Activated naive CD4-positive, alpha-beta T cell treated with anti-CD3 and anti-CD28 coated beads for 36 hours (primary cell): ENCODE measurements around the gene NLRX1. TPM values are rescaled to one million over a fixed set of nuclear protein-coding genes. Genes with fewer than 3 reads are reported as not detected.

Source experiments
- CTCF ChIA-PET: fragments of 350-600 bp; sonication (Branson Sonifier 250); formaldehyde crosslinking; loops from one replicate; lab custom pipeline; 2021; ENCODE audit warnings: antibody characterized with exemption; lab: Charles Lee
- DNase-seq: peaks from one replicate; pipeline ENCODE4 v3.0.0-alpha.2; 2020
- H3K27ac Mint-ChIP-seq: one replicate; pipeline ENCODE4 v1.8.0; 2021; ENCODE audit warnings: mild to moderate bottlenecking, mixed read lengths
- H3K27me3 Mint-ChIP-seq: one replicate; pipeline ENCODE4 v1.8.0; 2021; ENCODE audit warnings: low read depth, mixed read lengths
- H3K36me3 Mint-ChIP-seq: one replicate; pipeline ENCODE4 v1.8.0; 2021; ENCODE audit warnings: low read depth, mixed read lengths
- H3K4me1 Mint-ChIP-seq: one replicate; pipeline ENCODE4 v1.8.0; 2021; ENCODE audit warnings: low read depth, mixed read lengths
- H3K4me3 Mint-ChIP-seq: one replicate; pipeline ENCODE4 v1.8.0; 2021; ENCODE audit warnings: mild to moderate bottlenecking, moderate library complexity, mixed read lengths
- H3K9me3 Mint-ChIP-seq: one replicate; pipeline ENCODE4 v1.8.0; 2021; ENCODE audit warnings: mixed read lengths
- intact Hi-C: fragments of 100-400 bp; cut with micrococcal nuclease; formaldehyde crosslinking; loops from one replicate; pipeline ENCODE4 v1.15.1; 2023
- total RNA-seq, 2 experiments: library from RNA; stranded (reverse); gene quantifications; one replicate each; pipeline ENCODE4 v1.2.3, GENCODE V29; 2021

The NLRX1 gene
- total RNA-seq, 2 experiments from 2014 or later: 20.8 to 22.2 TPM

GRCh38 chr11:119204066-119204465 lies 35.5 kb downstream of the NLRX1 start:
- Mint-ChIP-seq H3K4me1 (peaks cover 19% of the 10 kb centered on the region), H3K36me3 (no peaks in the 10 kb centered on the region), H3K27ac (no peak overlapping the region), H3K4me3 (no peak overlapping the region), H3K27me3 (no peaks in the 10 kb centered on the region), H3K9me3 (no peaks in the 10 kb centered on the region)
- intact Hi-C loops: no loop called here
- CTCF ChIA-PET: interaction anchor here (0.6 to 4.6 kb wide), 5 partner anchors 9 to 118 kb away, joined by 3 to 63 read pairs (median 4); no protein-coding TSS in a partner anchor
- DNase-seq: no peak

- peak overlapping the region; percentile 15 for H3K4me3 Mint-ChIP-seq
- no peaks in the 10 kb centered on the region for H3K9me3 Mint-ChIP-seq
- no peak for DNase-seq
- H3K27ac Mint-ChIP-seq: no peak overlapping the region
- no peaks in the 10 kb centered on the region for H3K27me3 Mint-ChIP-seq
- CTCF ChIA-PET: interaction anchor here (1.0 to 4.6 kb wide), 17 partner anchors 9 to 133 kb away, joined by 3 to 63 read pairs (median 4); partner anchors contain the start of gene DPAGT1
- intact Hi-C loops: loop anchor here (1.0 to 5.0 kb wide), 4 partner anchors 57 to 1878 kb away; partner anchors contain the start of genes CENATAC and CEP164
- H3K4me1 Mint-ChIP-seq: peaks cover 28% of the 10 kb centered on the region
- no peaks in the 10 kb centered on the region for H3K36me3 Mint-ChIP-seq
These were observed 36.6 kb downstream of the NLRX1 start for GRCh38 chr11:119205080-119205479.

- peak within 1 kb of the TSS; percentile 93 for H3K4me3 Mint-ChIP-seq
- peak within 1 kb of the TSS; percentile 88 for H3K27ac Mint-ChIP-seq
- H3K9me3 Mint-ChIP-seq: no peaks in the 10 kb centered on the region
- intact Hi-C loops: loop anchor here (1.0 to 5.0 kb wide), 9 partner anchors 35 to 1879 kb away; partner anchors contain the start of genes CENATAC, CEP164, HYOU1 and NLRX1
- CTCF ChIA-PET: interaction anchor here (0.6 to 4.6 kb wide), 30 partner anchors 9 to 132 kb away, joined by 3 to 63 read pairs (median 4); partner anchors contain the start of genes C2CD2L and DPAGT1
- H3K27me3 Mint-ChIP-seq: no peaks in the 10 kb centered on the region
- peaks cover 29% of the 10 kb centered on the region for H3K4me1 Mint-ChIP-seq
- DNase-seq: peak; percentile 99
- H3K36me3 Mint-ChIP-seq: no peaks in the 10 kb centered on the region
These were observed 37.3 kb downstream of the NLRX1 start, which contains the start of gene CBL for GRCh38 chr11:119205574-119206510. Gene CBL (plus strand): TSS chr11:119206339. CDS start chr11:119206418, 79 bp downstream.

GRCh38 chr11:119206511-119207414 lies 38.2 kb downstream of the NLRX1 start:
- DNase-seq: peak; percentile 66
- intact Hi-C loops: loop anchor here (1.0 to 5.0 kb wide), 8 partner anchors 34 to 1879 kb away; partner anchors contain the start of genes CENATAC, CEP164, HYOU1 and NLRX1

GRCh38 chr11:119207415-119207960 lies 39.0 kb downstream of the NLRX1 start:
- peak overlapping the region; percentile 93 for H3K4me3 Mint-ChIP-seq
- H3K9me3 Mint-ChIP-seq: no peaks in the 10 kb centered on the region
- peak overlapping the region; percentile 85 for H3K27ac Mint-ChIP-seq
- CTCF ChIA-PET: interaction anchor here (0.7 to 4.6 kb wide), 6 partner anchors 15 to 115 kb away, joined by 3 to 63 read pairs (median 6); no protein-coding TSS in a partner anchor
- H3K27me3 Mint-ChIP-seq: no peaks in the 10 kb centered on the region
- intact Hi-C loops: loop anchor here (1.0 to 5.0 kb wide), 6 partner anchors 33 to 1880 kb away; partner anchors contain the start of genes CENATAC, CEP164, HYOU1 and NLRX1
- peaks cover 31% of the 10 kb centered on the region for H3K4me1 Mint-ChIP-seq
- no peaks in the 10 kb centered on the region for H3K36me3 Mint-ChIP-seq
- no peak for DNase-seq

More at GRCh38 chr11:119206511-119207414, 38.2 kb downstream of the NLRX1 start:
- H3K4me3 Mint-ChIP-seq: peak overlapping the region; percentile 93
- no peaks in the 10 kb centered on the region for H3K36me3 Mint-ChIP-seq
- CTCF ChIA-PET: interaction anchor here (0.5 to 4.6 kb wide), 27 partner anchors 10 to 140 kb away, joined by 3 to 63 read pairs (median 4); partner anchors contain the start of gene C2CD2L
- H3K27ac Mint-ChIP-seq: peak overlapping the region; percentile 85
- H3K4me1 Mint-ChIP-seq: peaks cover 31% of the 10 kb centered on the region
- no peaks in the 10 kb centered on the region for H3K9me3 Mint-ChIP-seq
- no peaks in the 10 kb centered on the region for H3K27me3 Mint-ChIP-seq

GRCh38 chr11:119209186-119209585 lies 40.7 kb downstream of the NLRX1 start:
- Mint-ChIP-seq H3K4me3 (no peak overlapping the region), H3K27ac (no peak overlapping the region), H3K27me3 (no peaks in the 10 kb centered on the region), H3K36me3 (no peaks in the 10 kb centered on the region), H3K4me1 (peaks cover 41% of the 10 kb centered on the region), H3K9me3 (no peaks in the 10 kb centered on the region)
- DNase-seq: no peak
- intact Hi-C loops: loop anchor here (5.0 kb wide), 2 partner anchors 212 to 1882 kb away; partner anchors contain the start of genes CENATAC and CEP164
- CTCF ChIA-PET: interaction anchor here (0.6 to 2.0 kb wide), 7 partner anchors 28 to 1141 kb away, joined by 3 to 12 read pairs (median 3); no protein-coding TSS in a partner anchor

- intact Hi-C loops: no loop called here
- H3K27me3 Mint-ChIP-seq: no peaks in the 10 kb centered on the region
- H3K9me3 Mint-ChIP-seq: no peaks in the 10 kb centered on the region
- no peak overlapping the region for H3K27ac Mint-ChIP-seq
- no peak for DNase-seq
- H3K36me3 Mint-ChIP-seq: no peaks in the 10 kb centered on the region
- H3K4me1 Mint-ChIP-seq: peaks cover 47% of the 10 kb centered on the region
- CTCF ChIA-PET: interaction anchor here (0.6 to 2.0 kb wide), 8 partner anchors 69 to 1142 kb away, joined by 3 to 12 read pairs (median 3); no protein-coding TSS in a partner anchor
- H3K4me3 Mint-ChIP-seq: no peak overlapping the region
These were observed 41.5 kb downstream of the NLRX1 start for GRCh38 chr11:119210050-119210449.

GRCh38 chr11:119218141-119218878 lies 49.8 kb downstream of the NLRX1 start:
- H3K27me3 Mint-ChIP-seq: no peaks in the 10 kb centered on the region
- peak; percentile 37 for DNase-seq
- CTCF ChIA-PET: interaction anchor here (1.0 to 2.0 kb wide), 3 partner anchors 12 to 49 kb away, joined by 3 to 10 read pairs (median 3); partner anchors contain the start of gene CBL
- no peak overlapping the region for H3K4me3 Mint-ChIP-seq
- H3K27ac Mint-ChIP-seq: peak overlapping the region; percentile 33
- H3K36me3 Mint-ChIP-seq: no peaks in the 10 kb centered on the region
- H3K4me1 Mint-ChIP-seq: peaks cover 57% of the 10 kb centered on the region
- H3K9me3 Mint-ChIP-seq: no peaks in the 10 kb centered on the region
- intact Hi-C loops: loop anchor here (1.0 kb wide), 2 partner anchors 22 to 48 kb away; no protein-coding TSS in a partner anchor

GRCh38 chr11:119222308-119222707 lies 53.8 kb downstream of the NLRX1 start:
- Mint-ChIP-seq H3K9me3 (no peaks in the 10 kb centered on the region), H3K4me3 (no peak overlapping the region), H3K27ac (no peak overlapping the region), H3K4me1 (peaks cover 64% of the 10 kb centered on the region), H3K36me3 (peaks cover 4% of the 10 kb centered on the region), H3K27me3 (no peaks in the 10 kb centered on the region)
- intact Hi-C loops: no loop called here
- CTCF ChIA-PET: interaction anchor here (0.6 to 2.5 kb wide), 6 partner anchors 15 to 120 kb away, joined by 3 to 8 read pairs (median 3); partner anchors contain the start of gene CBL
- DNase-seq: no peak

- Mint-ChIP-seq H3K27me3 (no peaks in the 10 kb centered on the region), H3K36me3 (peaks cover 4% of the 10 kb centered on the region), H3K9me3 (no peaks in the 10 kb centered on the region), H3K27ac (no peak overlapping the region), H3K4me3 (no peak overlapping the region), H3K4me1 (peaks cover 62% of the 10 kb centered on the region)
- intact Hi-C loops: no loop called here
- no peak for DNase-seq
- CTCF ChIA-PET: interaction anchor here (0.6 to 2.5 kb wide), 3 partner anchors 16 to 121 kb away, joined by 3 to 8 read pairs (median 3); partner anchors contain the start of gene CBL
These were observed 54.4 kb downstream of the NLRX1 start for GRCh38 chr11:119222891-119223290.
